CD4-positive, alpha-beta T cell treated with Interleukin-15 for 1 hour (primary cell): ENCODE measurements around the gene SAMD14.

Source experiments
- DNase-seq: peaks from one replicate; pipeline ENCODE4 v3.0.0-alpha.2; 2020

The SAMD14 gene

DNA sequence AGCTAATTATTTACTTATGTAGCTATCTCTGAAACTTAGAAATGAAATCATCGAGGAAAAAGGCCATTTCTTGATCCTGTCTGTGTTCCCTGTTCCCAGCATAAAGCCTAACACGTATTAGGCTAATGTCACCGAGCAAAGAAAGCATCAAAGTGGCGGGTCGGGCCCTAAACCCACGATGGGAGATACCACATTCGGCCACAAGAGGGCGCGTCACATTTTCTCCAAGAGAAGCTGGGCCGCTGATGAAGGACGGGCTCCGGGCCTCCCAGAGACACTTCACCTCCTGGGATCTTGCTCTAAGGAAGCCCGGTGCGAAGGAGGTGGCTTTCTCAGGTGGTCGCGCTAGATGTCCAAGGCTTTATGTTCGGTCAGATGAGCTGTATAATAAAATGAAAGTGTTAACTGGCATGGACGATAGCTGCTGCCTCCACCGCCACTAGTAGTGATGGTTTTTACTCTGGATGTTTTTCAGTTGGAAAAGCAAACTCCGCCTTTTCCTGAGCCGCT, 35.7 kb downstream of the SAMD14 start:
- DNase-seq: peak; percentile 79

- DNase-seq: no peak
These were observed 36.2 kb downstream of the SAMD14 start for GRCh38 chr17:50093807-50094206.

DNA sequence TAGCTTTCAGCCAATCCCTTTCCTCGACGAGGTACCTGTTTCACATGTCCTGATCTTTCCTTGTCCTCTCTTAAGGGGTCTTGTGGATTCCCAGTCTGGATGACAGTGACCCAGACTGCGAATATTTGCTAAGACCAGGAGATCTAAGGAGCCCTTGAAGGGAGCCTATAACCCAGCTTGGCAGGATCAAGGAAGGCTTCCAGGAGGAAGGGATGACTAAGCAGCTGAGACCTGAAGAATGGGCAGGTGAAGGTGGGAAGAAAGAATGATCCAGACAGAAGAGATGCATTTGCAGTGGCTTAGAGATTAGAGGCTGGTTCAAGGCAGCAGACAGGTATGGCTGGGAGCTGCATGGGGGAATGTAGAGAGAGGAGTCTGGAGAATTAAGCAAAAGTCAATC, 36.7 kb downstream of the SAMD14 start:
- DNase-seq: no peak

GRCh38 chr17:50091918-50092285, 38.1 kb downstream of the SAMD14 start:
- DNase-seq: no peak

DNA sequence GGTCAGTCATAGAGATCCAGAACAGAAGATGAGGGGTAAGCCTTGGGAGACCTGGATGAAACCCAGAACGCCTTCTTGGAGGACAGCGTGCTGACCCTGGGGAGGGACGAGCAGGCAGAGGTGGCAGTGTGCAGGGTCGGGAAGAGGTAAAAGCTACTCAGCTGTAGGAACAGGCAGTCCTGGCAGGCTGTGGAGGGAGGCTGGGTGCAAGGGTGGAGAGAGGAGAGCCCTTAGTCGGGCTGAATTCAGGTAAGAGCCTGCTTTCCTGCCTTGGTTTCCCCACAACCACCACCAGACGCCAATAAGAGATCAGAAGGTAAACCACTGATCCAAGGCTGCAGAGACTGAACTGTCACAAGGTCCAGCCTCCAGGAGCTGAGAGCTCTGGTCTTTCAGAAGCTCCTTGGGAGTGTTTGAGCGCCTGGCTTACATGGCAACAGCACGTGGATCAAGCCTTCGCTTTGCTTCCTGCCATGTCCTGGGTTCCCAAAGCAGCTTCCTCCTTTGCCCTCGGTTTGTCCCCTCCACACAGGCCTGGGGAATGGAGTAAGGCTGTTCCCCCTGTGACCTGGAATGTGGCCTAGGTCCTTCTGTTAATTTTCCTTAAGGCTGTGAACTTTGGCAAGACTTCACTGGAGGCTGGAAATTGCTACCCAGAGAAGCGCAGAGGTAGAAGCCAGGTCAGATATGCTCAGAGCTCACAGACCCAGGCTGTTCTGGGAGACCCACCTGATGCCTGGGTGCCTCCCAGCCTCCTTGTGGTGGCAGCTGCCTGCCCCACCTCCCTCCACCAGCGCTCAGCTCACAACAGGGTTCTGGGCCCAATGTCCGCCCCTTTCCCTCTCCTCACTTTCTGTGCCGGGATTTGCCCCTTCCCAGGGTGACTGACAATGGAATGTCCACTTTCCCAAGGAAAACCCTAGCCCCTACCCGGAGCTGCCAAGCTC, 38.7 kb downstream of the SAMD14 start:
- no peak for DNase-seq

DNA sequence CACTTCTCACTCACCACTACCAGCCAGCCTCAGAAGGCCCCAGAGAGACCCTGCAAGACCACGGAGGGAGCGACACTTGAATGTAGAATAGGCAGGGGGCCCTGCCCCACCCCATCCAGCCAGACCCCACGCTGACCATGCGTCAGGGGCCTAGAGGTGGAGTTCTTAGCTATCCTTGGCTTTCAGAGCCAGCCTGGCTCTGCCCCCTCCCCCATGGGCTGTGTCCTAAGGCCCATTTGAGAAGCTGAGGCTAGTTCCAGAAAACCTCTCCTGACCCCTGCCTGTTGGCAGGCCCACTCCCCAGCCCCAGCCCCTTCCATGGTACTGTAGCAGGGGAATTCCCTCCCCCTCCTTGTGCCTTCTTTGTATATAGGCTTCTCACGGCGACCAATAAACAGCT, 39.9 kb downstream of the SAMD14 start:
- no peak for DNase-seq

DNA sequence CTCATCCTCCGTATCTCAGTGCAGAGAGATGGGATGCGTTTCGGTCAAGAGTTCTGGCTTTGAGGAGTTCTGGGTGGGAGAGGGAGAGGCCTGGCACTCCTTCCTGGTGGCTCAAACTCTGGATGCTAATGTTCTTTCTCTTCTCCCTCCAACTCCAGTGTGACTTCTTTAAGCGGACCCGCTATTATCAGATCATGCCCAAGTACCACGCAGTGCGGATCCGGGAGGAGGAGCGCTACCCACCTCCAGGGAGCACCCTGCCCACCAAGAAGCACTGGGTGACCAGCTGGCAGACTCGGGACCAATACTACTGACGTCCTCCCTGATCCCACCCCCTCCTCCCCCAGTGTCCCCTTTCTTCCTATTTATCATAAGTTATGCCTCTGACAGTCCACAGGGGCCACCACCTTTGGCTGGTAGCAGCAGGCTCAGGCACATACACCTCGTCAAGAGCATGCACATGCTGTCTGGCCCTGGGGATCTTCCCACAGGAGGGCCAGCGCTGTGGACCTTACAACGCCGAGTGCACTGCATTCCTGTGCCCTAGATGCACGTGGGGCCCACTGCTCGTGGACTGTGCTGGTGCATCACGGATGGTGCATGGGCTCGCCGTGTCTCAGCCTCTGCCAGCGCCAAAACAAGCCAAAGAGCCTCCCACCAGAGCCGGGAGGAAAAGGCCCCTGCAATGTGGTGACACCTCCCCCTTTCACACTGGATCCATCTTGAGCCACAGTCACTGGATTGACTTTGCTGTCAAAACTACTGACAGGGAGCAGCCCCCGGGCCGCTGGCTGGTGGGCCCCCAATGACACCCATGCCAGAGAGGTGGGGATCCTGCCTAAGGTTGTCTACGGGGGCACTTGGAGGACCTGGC, 40.8 kb downstream of the SAMD14 start:
- no peak for DNase-seq

DNA sequence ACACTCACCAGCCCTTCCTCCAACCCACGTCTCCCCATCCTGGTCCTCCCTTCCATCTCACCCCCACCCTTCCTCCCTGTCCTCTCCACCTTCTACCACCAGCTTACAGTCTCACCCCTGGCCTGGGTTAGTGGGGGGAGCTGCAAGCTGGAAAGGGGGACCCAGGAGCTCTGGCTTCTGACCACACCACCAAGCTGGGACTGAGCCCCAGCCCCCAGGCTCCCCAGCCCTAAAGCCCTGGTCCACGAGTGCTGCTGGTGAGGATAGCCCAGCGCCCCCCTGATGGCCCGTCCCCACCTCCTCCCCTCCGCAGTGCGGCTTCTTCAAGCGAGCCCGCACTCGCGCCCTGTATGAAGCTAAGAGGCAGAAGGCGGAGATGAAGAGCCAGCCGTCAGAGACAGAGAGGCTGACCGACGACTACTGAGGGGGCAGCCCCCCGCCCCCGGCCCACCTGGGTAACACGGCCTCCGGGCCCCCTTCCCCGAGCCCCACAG, 42.0 kb downstream of the SAMD14 start:
- DNase-seq: no peak

GRCh38 chr17:50087246-50087911, 42.6 kb downstream of the SAMD14 start:
- peak; percentile 73 for DNase-seq

- DNase-seq: no peak
These were observed 48.2 kb downstream of the SAMD14 start for GRCh38 chr17:50081757-50082156.

DNA sequence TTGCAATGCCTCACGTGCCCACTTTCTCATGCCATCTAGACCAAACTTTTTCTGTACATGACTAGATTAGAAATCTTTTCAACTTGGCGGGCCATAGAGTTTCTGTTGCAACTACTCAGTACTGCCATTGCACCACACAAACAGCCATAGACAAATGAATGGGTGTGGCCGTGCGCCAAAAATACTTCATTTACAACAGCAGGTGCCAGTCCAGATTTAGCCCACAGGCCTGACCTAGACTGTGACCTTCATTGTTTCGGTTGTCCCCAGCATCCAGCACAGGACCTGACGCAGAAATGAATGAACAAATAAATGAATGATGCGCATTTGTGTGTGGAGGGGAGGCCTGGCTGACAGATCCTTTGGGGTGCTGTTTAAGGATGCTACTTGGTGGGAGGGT, 49.1 kb downstream of the SAMD14 start:
- no peak for DNase-seq

- no peak for DNase-seq
These were observed 49.9 kb downstream of the SAMD14 start for GRCh38 chr17:50080096-50080480.

GRCh38 chr17:50079334-50080095, 50.4 kb downstream of the SAMD14 start:
- no peak for DNase-seq

DNA sequence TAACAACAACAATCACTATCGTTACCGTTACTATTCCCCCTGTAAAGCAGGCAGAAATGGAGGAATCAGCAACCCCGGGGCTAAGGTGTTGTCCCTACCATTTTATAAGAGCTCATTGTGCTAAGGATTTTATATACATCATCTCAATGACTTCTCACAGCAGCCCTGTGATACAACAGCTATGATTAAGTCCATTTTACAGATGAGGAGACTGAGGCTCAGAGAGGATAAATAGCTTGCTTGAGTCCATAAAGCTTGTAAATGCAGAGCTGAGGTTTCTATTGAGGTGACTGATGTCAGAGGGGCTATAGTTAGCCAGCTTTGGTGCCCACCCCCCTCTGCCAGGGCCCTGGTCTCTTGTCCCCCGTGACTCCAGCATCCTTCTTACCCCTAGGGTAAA, 51.5 kb downstream of the SAMD14 start:
- DNase-seq: no peak

- no peak for DNase-seq
These were observed 53.2 kb downstream of the SAMD14 start for GRCh38 chr17:50076591-50077235.

- DNase-seq: no peak
These were observed 53.8 kb downstream of the SAMD14 start for GRCh38 chr17:50076221-50076590.

- DNase-seq: no peak
These were observed 54.4 kb downstream of the SAMD14 start for GRCh38 chr17:50075446-50076032.

DNA sequence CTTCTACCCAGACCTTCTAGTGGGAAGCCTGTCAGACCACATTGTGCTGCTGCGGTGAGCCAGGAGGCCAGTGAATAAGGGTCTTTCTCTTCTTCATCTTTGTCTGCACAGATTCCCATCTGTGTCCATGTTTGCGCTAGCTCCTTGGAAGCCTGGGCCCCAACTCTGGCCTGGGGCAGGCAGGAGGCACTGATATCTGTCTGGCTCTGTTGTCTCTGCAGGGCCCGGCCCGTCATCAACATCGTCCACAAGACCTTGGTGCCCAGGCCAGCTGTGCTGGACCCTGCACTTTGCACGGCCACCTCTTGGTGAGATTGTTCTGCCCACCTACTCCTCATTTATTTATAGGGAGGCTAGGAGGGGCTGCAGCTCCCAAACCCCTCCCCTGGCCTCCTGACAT, 55.7 kb downstream of the SAMD14 start:
- no peak for DNase-seq

- no peak for DNase-seq
These were observed 57.0 kb downstream of the SAMD14 start for GRCh38 chr17:50072925-50073324.

GRCh38 chr17:50072130-50072529, 57.8 kb downstream of the SAMD14 start:
- no peak for DNase-seq

- no peak for DNase-seq
These were observed 58.3 kb downstream of the SAMD14 start for GRCh38 chr17:50071692-50072091.
